DND-41 (cell line): Measurements from ENCODE around the gene HNRNPUL1.
A peak's percentile ranks its signal among the peaks of the same experiment; 100 is the strongest.
"Not testable (repeated sequence)": the region's sequence is repeated elsewhere in the genome, so short reads cannot be mapped to it uniquely, and the experiment has no call there.

Experiments used
- ATAC-seq: fragments of 200-7000 bp; cut with Tn5 transposase; 3 replicates; pipeline ENCODE4 v1.9.1; 2021; ENCODE audit warnings: low read depth; ENCODE audit not compliant: insufficient read depth
- DNase-seq: peaks from one replicate; pipeline ENCODE4 v3.0.0-alpha.2; 2020
- H2AFZ ChIP-seq: 2 replicates; pipeline ENCODE4 v1.6.0; 2012; ENCODE audit warnings: low read depth, low read length
- H3K27ac ChIP-seq: 2 replicates; pipeline ENCODE4 v1.5.1; 2012; ENCODE audit warnings: low read length, inconsistent platforms
- H3K27me3 ChIP-seq: fragments of 200-600 bp; sonication (generic); 2 replicates; pipeline ENCODE4 v1.6.0; 2012; ENCODE audit warnings: low read length, mild to moderate bottlenecking, inconsistent platforms; ENCODE audit not compliant: insufficient read depth, poor library complexity
- H3K36me3 ChIP-seq: 2 replicates; pipeline ENCODE4 v1.5.1; 2012; ENCODE audit warnings: low read length, inconsistent platforms; ENCODE audit not compliant: insufficient read depth
- H3K4me1 ChIP-seq: 2 replicates; pipeline ENCODE4 v1.5.1; 2012; ENCODE audit warnings: mild to moderate bottlenecking, low read length; ENCODE audit not compliant: insufficient read depth
- H3K4me2 ChIP-seq: 2 replicates; pipeline ENCODE4 v1.6.0; 2012; ENCODE audit warnings: mild to moderate bottlenecking, moderate library complexity, low read length, inconsistent platforms; ENCODE audit not compliant: insufficient read depth
- H3K4me3 ChIP-seq, 2 experiments: fragments of 200-600 bp in 1 of 2; shearing (Covaris generic) in 1 of 2; 2 replicates each; pipeline ENCODE4 v1.5.1; 2012 to 2016; ENCODE audit warnings: inconsistent platforms in 2 of 2, low read length in 2 of 2, mild to moderate bottlenecking in 2 of 2, low read depth in 1 of 2, moderate library complexity in 1 of 2
- H3K79me2 ChIP-seq: 2 replicates; pipeline ENCODE4 v1.6.0; 2012; ENCODE audit warnings: low read length, inconsistent platforms; ENCODE audit not compliant: insufficient read depth
- H3K9ac ChIP-seq: 2 replicates; pipeline ENCODE4 v1.6.0; 2012; ENCODE audit warnings: low read depth, mild to moderate bottlenecking, inconsistent platforms, low read length, moderate library complexity
- H3K9me3 ChIP-seq: 2 replicates; pipeline ENCODE4 v1.5.1; 2012; ENCODE audit warnings: low read length, moderate library complexity, mild to moderate bottlenecking, inconsistent platforms; ENCODE audit not compliant: insufficient read depth, severe bottlenecking
- H4K20me1 ChIP-seq: 2 replicates; pipeline ENCODE4 v1.6.0; 2012; ENCODE audit warnings: low read length; ENCODE audit not compliant: insufficient read depth
- EZH2 ChIP-seq: IDR thresholded peaks from 3 replicates; pipeline ENCODE4 v1.6.1; 2012; ENCODE audit warnings: borderline replicate concordance, low read depth, mild to moderate bottlenecking, moderate library complexity, low read length, inconsistent platforms; ENCODE audit not compliant: severe bottlenecking
- TF ChIP-seq, protein P1 (sequence below): IDR thresholded peaks from 2 replicates; pipeline ENCODE4 v1.5.1; 2012; ENCODE audit warnings: borderline replicate concordance, low read length, moderate library complexity, mild to moderate bottlenecking; ENCODE audit not compliant: poor library complexity, severe bottlenecking; ENCODE audit errors: extremely low read depth

HNRNPUL1 gene

DNA sequence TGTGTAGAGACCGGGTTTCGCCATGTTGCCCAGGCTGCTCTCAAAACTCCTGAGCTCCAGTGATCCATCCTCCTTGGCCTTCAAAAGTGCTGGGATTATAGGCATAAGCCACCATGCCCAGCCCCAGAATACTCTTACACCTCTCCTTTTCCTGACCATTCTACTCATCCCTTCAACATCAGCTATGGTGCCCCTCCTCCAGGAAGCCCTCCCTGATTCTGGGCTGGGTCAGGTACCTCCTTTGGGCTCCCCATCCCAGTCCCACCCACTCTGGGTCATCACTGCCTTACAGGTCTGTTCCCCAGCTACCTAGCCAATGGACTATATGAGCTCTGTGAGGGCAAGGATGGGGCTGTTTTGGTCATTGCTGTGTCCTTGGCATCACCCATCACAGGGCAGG lies 80.0 kb downstream of the HNRNPUL1 start:
- peaks cover 7% of the 10 kb centered on the region; the same call in 1 of the 2 replicates for H3K4me1 ChIP-seq
- H3K4me2 ChIP-seq: no peak overlapping the region
- no peak for ATAC-seq
- H3K36me3 ChIP-seq: peaks cover 87% of the 10 kb centered on the region
- no peaks in the 10 kb centered on the region for H3K27me3 ChIP-seq
- peaks cover 25% of the 10 kb centered on the region for H3K79me2 ChIP-seq
- no peaks in the 10 kb centered on the region for H3K9me3 ChIP-seq
- no peak overlapping the region for H3K4me3 ChIP-seq
- H4K20me1 ChIP-seq: peaks cover 25% of the 10 kb centered on the region; the same call in 1 of the 2 replicates
- no peak overlapping the region for H3K27ac ChIP-seq
- H2AFZ ChIP-seq: no peak overlapping the region
- no peak for DNase-seq
- no peak overlapping the region for H3K9ac ChIP-seq
- TF ChIP-seq, protein P1, sequence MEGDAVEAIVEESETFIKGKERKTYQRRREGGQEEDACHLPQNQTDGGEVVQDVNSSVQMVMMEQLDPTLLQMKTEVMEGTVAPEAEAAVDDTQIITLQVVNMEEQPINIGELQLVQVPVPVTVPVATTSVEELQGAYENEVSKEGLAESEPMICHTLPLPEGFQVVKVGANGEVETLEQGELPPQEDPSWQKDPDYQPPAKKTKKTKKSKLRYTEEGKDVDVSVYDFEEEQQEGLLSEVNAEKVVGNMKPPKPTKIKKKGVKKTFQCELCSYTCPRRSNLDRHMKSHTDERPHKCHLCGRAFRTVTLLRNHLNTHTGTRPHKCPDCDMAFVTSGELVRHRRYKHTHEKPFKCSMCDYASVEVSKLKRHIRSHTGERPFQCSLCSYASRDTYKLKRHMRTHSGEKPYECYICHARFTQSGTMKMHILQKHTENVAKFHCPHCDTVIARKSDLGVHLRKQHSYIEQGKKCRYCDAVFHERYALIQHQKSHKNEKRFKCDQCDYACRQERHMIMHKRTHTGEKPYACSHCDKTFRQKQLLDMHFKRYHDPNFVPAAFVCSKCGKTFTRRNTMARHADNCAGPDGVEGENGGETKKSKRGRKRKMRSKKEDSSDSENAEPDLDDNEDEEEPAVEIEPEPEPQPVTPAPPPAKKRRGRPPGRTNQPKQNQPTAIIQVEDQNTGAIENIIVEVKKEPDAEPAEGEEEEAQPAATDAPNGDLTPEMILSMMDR: no peak
- TF ChIP-seq EZH2: no peak

DNA sequence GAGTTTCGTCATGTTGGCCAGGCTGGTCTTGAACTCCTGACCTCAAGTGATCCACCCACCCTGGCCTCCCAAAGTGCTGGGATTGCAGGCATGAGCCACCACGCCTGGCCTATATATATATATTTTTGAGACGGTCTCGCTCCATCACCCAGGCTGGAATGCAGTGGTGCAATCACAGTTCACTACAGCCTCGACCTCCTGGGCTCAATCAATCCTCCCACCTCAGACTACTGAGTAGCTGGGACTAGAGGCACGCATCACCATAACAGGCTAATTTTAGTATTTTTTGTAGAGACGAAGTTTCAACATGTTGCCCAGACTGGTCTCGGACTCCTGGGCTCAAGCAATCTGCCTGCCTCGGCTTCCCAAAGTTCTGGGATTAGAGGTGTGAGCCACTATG lies 82.7 kb downstream of the HNRNPUL1 start:
- not testable (repeated sequence) for H3K9ac ChIP-seq, H2AFZ ChIP-seq, H3K27me3 ChIP-seq, ATAC-seq, H3K9me3 ChIP-seq, H3K4me3 ChIP-seq, DNase-seq, H3K4me2 ChIP-seq, H3K27ac ChIP-seq
- Histone ChIP-seq H3K4me1 (peaks cover 34% of the 10 kb centered on the region), H3K36me3 (peaks cover 68% of the 10 kb centered on the region), H3K79me2 (peaks cover 47% of the 10 kb centered on the region), H4K20me1 (peaks cover 44% of the 10 kb centered on the region)

DNA sequence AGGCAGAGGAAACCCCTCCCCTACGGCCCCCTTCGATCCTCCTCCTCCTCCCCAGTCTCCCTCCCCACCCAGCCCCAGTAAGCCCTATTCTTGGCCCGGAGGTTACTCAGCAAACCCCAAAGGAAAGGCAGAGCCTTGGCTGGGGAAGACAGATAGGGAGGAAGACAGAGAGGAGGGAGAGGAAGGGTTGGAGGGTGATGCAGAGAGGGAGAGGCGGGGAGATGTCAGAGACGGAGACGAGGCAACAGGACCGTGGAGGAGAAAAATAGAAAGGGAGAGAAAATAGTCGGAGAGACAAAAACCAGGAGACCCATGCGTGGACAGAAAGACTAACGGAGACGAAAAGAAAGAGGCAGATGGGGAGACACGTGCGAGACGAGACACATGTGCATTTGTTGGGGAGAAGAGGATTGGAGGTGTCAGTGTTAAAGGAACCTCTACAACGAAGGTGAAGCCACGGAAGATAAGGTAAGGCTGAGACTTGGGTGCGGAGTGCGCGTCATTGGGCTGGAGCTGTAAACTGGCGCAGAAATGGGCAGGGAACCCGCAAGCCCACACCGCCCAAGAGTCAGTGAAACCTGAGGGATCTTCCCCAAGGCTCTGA lies 86.7 kb downstream of the HNRNPUL1 start:
- H3K4me3 ChIP-seq: peak overlapping the region in 1 of 2 experiments; percentile 93; a peak in 2 of 4 replicates
- no peak for DNase-seq
- H3K4me1 ChIP-seq: peaks cover 45% of the 10 kb centered on the region
- H3K9me3 ChIP-seq: no peaks in the 10 kb centered on the region
- H3K36me3 ChIP-seq: peaks cover 39% of the 10 kb centered on the region
- H3K79me2 ChIP-seq: peaks cover 65% of the 10 kb centered on the region
- peak overlapping the region; percentile 97 for H3K9ac ChIP-seq
- H3K4me2 ChIP-seq: peak overlapping the region; percentile 78
- H3K27me3 ChIP-seq: no peaks in the 10 kb centered on the region
- TF ChIP-seq, protein P1: no peak
- TF ChIP-seq EZH2: no peak
- no peak for ATAC-seq
- peak overlapping the region; percentile 32; the same call in 1 of the 2 replicates for H3K27ac ChIP-seq
- peaks cover 50% of the 10 kb centered on the region for H4K20me1 ChIP-seq
- no peak overlapping the region for H2AFZ ChIP-seq

DNA sequence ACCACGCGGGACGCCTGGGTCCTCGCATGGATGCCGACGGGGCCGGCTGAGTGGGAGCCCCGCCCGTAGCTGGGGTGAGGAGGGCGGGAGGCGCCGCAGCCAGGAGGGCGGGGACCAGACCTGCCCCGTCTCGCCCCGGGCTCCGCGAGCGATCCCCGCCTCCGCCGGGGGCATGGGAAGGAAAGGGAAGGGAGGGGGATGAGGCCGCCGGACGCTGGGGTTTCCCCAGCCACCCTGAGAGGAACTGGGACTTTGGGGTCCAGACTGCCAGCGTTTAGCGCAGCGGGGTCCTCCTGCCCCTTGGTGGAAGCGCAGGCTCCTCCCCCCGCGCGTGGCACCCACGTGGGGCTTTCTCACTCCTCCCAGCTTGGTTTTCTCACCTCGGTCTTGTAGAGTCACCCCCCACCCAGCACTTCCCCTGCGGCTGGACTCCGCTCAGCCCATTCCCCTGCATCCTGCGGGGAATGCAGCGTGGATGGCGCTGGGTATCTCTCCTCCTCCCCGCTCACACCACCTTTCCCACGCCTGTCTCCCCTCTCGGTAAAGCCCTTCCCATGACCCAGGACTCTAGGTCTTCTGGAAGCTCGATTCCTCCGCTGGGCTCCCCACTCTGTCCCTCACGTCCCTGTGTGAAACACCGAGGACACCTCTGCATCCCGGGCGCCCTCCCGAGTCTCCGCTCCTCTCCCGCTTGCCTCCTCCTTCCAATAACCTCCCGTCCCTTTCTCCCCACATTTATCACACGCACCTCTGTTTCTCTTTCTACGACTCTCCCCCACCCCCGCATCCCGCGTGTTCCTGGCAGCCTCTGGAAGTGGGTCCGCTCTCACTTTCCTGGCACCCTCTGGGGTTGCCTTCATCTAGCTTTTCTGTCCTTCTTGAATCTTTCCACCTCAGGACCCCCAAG lies 87.4 kb downstream of the HNRNPUL1 start:
- H3K27me3 ChIP-seq: no peaks in the 10 kb centered on the region
- ATAC-seq: peak; percentile 37
- H3K9ac ChIP-seq: peak overlapping the region; percentile 97
- H3K9me3 ChIP-seq: no peaks in the 10 kb centered on the region
- H3K4me1 ChIP-seq: peaks cover 45% of the 10 kb centered on the region
- H2AFZ ChIP-seq: no peak overlapping the region
- peak overlapping the region; percentile 78 for H3K4me2 ChIP-seq
- peak overlapping the region; percentile 87 for H3K27ac ChIP-seq
- peaks cover 65% of the 10 kb centered on the region for H3K79me2 ChIP-seq
- H3K4me3 ChIP-seq: peak overlapping the region; percentile 93 to 95; a peak in 3 of 4 replicates
- DNase-seq: peak; percentile 60
- no peak for TF ChIP-seq EZH2
- TF ChIP-seq, protein P1: no peak
- H3K36me3 ChIP-seq: peaks cover 32% of the 10 kb centered on the region
- peaks cover 50% of the 10 kb centered on the region for H4K20me1 ChIP-seq
